GM23248 (cell line): ENCODE results near the gene CERKL.

Experiments used
- EZH2 ChIP-seq: fragments of 200-600 bp; sonication (generic); IDR thresholded peaks from 2 replicates; pipeline ENCODE4 v1.6.1; 2018; ENCODE audit warnings: antibody characterized with exemption, mild to moderate bottlenecking; ENCODE audit not compliant: insufficient read depth, poor library complexity, severe bottlenecking
- EZH2phosphoT487 ChIP-seq: fragments of 200-600 bp; sonication (generic); IDR thresholded peaks from 2 replicates; pipeline ENCODE4 v1.6.1; 2018; ENCODE audit warnings: antibody characterized with exemption, moderate library complexity, mild to moderate bottlenecking, low read depth; ENCODE audit not compliant: insufficient read depth

- TF ChIP-seq EZH2 (no peak), EZH2phosphoT487 (no peak)
Observed at GRCh38 chr2:181528441-181528840, 128.5 kb downstream of the CERKL start.
